ENCODE results near the gene DPCD.

The DPCD gene

DNA sequence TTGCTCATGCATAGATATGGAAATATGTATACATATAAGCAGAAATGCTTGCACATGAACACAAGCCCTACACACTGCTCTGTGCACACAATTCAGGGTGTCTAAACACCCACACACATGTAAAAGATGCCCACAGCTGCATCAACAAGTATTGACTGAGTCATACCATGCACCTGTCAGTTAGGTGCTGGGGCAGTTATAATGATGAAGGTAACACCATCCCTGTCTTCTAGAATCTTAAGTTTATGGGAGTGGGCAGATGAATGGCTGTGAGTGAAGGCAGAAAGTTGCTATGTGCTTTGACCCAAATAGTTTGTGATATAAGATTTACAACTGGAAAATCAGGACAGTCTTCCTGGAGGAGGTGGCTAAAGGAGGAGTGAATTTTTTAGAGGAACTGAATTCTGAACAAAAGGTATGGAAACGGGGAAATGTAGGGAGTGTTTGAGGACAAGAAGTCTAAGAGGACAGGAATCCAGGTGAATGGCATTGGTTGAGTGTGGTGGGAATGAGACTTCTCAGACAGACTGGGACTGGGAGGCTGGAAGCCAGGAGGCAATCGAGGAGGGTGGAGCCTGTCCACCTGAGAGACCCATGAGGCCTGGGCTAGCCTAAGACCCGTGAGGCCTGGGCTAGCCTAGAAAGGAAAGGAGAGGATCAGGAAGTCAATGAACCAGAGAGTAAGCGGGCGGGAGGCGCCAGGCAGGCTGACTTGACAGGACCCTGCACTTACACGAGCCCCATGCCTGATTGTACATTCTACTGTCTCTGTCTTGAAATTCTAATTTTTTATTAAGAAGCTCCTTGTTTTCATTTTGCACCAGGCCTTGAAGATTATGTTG is 20.7 kb upstream of the DPCD start:
- no peak for DNase-seq

DNA sequence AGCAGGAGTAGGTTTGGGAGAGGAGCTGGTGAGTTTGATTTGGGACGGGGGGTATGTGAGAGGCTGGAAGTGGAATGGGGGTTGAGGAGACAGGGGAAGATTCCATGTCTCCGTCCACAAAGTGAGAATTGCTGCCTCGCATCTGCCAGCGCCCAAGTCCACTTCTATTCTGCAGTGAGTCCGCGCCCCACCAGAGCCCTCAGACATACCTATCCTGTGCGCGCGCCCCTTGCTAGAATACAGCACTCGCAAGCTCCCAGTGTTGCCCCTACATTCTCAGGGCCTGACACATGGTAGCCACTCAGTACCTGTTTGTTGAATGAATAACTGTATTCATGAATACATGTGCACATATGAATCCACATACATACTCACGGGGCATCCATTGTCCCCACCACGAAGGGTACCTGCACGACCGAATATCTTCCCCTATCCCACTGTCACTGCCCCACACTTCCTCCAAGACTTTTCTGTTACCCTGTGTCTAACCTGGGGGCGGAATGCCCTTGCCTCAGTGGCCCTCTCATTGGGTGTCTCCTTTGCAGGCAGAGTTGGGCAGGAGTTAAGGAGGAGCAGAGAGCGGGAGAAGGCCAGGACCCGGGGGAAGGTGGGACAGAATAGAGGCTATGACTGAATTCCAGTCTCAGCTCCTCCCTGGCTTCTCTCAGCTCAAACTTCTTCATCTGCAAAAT is 19.9 kb upstream of the DPCD start:
- no peak for DNase-seq

DNA sequence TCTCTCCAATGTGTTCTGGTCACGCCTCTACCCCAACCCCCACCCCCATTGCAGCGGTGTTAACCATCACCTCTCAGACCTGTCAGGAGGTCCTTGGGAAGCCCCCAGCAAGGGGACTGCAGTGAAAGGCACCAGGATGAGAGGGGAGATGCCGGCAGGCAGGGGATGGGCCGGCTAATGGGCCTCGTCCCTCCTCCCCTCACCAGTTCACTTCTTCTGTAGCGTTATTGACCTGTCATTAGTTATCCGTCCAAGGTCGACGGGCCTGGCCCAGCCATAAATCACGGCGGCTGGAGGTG is 18.8 kb upstream of the DPCD start:
- DNase-seq = no peak

DNA sequence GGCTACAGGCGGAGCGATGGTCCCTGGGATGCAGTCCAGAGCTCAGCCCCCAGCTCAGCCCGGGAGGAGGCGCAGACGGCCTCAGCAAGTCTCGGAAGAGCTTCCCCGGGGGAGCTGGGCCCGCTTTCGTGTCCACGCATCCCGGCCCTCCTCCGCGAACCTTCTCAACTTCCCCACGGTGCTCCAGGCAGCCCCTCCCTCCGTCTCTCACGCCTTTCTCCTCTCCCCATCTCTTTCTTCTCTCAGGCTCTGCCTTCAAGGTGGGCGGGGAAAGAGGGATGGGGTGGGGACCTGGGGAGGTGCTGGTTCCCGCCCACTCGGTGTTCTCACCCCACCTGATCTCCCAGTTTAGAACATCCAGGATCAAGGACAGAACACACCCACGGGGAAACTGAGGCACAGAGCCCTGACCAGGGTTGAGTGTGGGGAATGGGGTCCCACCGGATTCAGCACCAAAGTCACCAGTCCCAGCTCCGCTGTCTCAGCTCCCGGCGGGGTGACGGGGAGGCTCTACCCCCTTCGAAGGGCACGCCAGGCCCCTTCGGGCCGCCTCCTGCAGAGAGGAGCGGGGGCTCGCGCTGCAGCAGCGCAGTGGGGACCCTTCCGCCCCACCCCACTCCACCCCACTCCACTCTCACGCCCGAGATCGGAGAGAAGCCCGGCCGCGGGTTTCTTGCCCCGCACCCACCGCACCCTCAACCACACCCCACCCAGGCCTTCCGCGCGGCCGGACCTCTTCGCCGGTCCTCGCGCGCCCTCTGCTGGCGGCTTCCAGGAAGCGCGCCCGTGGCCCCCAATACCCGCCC is 18.3 kb upstream of the DPCD start:
- no peak for DNase-seq

- no peak for DNase-seq
Measured at GRCh38 chr10:101570428-101571270, 17.5 kb upstream of the DPCD start.

GRCh38 chr10:101571271-101571925 is 16.7 kb upstream of the DPCD start:
- DNase-seq = no peak

- DNase-seq = no peak
Measured at GRCh38 chr10:101572126-101572525, 16.0 kb upstream of the DPCD start.

DNA sequence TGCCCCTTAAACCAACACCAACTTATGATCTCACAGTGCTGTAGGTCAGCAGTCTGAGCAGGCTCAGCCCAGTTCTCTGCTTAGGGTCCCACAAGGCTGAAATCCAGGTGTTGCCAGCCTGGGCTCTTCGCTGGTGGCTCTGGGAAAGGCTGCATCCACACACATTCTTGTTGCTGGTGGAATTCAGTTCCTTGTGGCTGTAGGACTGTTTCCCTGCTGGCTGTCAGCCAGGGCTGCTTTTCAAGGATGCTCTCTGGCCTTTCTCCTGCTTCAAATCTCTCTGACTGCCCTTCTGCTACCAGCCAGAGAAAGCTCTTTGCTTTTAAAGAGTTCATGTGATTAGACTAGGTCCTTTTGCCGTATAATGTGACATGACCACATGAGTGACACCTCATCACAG is 15.3 kb upstream of the DPCD start:
- no peak for DNase-seq

DNA sequence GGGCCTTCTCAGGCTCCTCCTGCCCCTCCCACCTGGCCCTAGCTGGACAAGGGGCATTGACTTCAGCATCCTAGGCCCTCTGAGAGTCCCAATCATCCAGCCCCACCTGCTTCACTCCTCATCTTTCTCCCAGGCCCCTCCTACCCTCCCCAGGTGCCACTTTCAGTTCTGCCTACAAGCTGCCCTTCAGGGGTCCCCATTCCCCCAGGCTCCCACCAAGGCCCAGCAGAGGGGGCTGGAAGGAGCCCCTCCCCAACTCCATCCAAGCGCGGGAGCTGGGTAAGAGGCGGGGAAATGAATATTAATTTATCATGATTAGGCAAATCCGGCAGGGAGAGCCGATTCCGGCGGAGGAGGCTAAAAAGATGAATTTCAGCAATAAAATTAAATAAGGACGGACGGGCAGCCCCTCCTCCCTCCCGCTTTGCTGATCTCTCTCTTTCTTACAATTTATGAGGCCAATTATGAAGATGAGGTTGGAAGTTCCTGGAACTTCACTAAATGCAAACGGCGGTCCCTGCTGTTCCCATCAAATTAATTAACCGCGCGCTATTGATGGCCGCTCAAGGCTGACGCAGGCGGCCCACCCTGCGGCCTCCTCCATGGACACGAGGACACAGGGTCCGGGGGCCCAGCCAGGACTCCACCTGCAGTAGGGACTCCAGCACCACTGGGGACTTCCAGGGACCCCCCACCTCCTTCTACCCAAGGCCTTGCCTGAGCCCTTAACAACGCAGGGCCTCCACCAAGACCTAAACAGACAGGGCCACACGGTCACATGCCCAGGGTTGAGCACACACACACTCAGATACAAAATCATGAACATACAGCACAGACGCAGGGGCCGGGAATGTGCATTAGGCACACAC is 14.0 kb upstream of the DPCD start:
- no peak for DNase-seq

- no peak for DNase-seq
Measured at GRCh38 chr10:101575091-101575490, 13.0 kb upstream of the DPCD start.

DNA sequence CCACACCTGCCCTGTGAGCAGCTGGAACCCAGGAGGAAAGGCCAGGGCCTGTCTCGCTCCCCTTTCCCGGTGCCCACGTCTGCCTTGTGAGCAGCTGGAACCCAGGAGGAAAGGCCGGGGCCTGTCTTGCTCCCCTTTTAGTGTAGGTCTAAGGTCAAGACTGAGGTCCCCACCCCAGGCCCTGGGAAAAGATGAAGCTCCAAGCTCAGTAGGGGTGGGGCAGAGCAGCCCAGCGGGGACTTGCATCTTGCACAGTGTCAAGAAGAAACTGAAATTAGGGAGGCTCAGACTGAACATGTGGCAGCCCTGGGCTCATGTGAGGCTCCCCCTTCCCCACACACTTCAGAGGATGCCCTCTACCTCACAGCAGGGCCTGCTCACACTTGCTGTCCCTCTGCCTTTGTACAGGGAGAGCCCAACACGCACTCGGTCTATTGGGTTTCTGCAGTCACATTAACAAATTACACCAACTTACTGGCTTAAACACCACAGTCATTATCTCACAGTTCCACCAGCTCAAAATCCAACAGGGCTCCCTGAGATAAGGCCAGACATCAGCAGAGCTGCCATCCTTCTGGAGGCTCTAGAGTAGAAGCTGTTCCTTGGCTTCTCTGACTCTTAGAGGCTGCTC is 12.4 kb upstream of the DPCD start:
- no peak for DNase-seq

GRCh38 chr10:101576211-101576863 is 11.8 kb upstream of the DPCD start:
- no peak for DNase-seq

DNA sequence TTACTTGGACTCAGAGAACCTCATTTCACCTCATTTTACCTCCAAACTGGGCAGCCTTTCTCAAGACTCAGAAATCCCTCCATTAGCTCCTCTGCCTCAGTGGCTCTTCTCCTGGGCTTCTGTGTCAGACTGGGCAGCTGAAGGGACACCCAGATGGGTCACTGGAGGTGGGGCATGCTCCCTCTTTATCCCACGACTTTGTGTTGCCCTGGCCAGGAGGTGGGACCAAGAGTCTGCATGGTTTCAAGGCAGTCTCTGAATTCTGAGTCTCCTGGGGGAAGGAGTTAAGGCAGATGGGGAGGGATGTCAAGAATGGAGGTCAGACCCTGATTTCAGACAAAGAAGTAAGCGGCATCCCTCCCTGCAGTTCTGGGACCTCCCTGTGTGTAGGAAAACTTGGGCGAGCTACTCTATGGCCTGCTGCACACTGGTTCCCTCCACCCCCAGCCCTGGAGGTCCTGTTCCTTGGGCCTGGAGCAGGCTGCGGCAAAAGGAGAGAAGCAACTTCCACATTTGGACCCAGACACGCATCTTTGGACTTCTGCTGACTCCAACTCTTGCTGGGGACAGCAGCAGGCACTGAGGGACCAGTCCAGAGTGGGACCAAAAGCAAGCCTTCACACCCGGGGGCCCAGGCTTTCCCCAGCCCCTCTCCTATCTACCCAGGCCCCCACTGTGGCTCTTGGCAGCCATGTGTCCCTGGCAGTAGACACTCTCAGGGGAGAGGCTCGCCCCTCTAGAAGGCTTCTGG is 10.8 kb upstream of the DPCD start:
- DNase-seq = no peak

GRCh38 chr10:101578192-101578591 is 9.9 kb upstream of the DPCD start:
- no peak for DNase-seq

DNA sequence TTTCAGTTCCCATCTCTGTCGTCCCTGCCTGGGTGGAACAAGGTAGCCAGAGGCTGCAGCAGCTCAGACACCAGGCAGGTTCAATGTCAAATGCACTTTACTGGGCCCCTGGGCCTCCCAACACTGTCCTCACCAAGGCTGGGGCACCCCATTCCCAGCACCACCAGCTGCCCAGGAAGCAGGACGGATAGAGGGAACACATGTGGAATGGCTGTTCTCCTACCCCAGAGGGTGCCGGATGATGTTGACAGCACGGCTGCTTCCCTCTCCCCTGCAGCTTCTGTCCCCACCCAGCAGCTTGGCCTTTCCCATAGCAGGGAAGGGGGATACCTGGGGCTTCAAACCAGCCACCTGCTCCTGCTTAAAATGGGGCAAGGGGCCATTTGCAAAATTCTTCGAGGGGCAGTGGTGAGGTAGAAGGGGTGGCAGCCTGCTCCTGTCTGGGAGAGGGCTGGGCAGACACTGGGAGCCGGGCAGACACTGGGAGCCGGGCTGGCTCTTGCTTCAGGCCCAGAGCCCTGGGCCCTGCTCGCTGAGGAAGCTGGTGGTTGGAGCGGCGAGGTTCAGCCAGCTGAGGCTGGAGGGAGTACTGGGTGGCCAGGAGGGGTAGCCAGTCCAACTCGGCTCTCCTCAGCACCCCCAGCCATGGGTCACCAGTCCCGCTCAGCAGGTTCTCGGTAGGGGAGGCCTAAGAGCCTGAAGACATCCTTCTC is 9.2 kb upstream of the DPCD start:
- no peak for DNase-seq

DNA sequence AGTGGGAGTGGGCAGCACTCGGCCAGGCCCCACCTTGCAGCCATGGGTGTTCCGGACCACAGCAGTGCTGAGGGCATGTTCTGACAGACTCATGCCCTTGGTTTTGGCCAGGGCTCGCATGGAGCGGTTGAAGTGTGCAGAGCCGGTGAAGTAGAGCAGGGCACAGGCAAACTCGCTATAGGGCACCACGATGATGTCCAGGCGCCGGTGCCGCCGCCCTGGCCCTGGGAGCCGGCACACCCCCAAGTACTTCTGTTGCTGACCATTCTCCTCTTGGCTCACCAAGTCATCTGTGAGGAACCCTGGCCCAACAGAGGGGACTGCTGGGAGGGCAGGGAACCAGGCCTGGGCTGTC is 8.6 kb upstream of the DPCD start:
- no peak for DNase-seq

DNA sequence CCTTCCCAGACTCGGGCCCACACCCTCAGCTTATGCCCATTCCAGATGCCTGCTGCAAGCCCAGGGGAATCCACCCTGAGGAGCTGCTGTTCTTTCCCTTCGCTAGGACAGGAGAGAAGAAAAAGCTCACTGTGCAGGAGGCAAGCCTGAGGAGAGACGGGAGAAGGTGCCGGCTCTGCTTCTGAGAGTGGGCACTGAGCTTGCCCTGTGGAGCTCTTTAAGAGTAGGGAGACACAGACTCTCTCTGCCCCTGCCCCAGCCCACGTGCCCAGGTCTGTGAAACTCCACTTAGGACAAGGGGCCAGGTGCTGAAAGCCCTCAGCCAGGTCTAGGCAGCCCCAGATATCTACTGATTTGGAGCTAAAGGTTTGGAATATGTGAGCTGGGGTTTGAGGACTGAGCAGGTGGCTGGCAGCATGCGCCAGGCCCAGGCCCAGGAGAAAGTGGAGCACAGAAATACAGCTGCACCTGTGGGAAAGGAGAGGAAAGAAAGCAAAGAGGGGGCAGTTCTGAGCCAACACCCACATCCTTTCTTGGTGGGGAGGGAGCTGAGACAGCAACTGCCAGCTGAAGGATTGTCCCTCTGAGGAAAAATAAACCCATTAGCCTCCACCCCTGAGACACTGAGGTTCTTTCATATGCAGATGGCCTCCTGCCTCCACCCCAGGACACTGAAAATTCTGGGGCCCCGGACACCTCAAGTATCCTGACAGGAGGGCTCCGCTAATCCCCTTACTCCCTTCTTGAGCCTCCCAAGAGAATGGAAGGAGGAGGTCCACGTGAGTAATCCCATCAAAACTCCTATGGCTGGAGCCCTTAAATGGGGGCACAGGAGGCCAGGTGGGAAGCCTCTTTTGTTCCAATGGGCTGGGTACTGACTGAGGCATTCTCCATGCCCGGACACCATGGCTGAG is 7.4 kb upstream of the DPCD start:
- no peak for DNase-seq

DNA sequence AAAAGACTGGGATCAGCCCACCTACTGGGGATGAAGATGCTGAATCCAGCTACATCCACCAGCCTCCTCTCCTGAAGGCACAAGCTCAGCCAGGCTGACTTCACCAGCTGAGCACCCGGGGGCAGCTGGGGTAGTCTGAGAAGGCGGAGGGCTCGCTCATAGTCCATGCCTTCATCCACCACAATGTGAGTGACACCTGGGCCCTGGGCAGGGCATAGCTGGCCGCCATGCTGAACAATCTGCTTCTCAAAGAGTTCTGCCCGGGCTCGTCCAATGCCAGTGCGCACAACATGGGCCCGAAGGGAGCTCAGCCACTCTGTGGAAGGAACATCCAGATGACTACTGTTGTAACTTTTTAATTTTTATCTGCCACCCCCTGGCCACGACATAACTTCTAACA is 2.3 kb upstream of the DPCD start:
- no peak for DNase-seq
